HG03159 (cell line): ENCODE measurements around the gene NUP160.
"Not testable (repeated sequence)": the region's sequence is repeated elsewhere in the genome, so short reads cannot be mapped to it uniquely, and the experiment has no call there.

ENCODE experiments used
- ATAC-seq: cut with Tn5 transposase; IDR thresholded peaks from one replicate; pipeline ENCODE4 v1.9.1; 2021; ENCODE audit warnings: mild to moderate bottlenecking, moderate library complexity; ENCODE audit not compliant: unreplicated experiment

NUP160 gene

DNA sequence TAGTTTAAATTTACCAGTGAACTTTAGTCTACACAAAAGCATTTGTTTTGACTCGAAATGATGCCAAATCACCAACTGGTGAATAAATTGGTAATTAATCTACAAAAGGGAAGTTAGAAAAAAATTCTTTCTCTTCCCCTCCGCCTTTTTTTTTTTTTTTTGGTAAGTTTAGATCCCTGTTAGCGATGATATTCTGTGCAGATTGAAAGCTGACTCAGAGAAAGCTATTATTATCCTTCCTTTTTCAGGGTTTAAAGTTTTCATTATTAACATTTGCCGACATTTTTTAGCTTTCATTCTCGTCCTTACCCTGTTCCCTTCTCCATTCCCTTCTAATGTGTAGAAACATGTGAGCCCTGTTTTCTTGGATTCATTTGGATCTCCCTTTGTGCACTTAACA, 16.8 kb upstream of the NUP160 start:
- no peak for ATAC-seq

- ATAC-seq, result no peak
These were observed 15.8 kb upstream of the NUP160 start for GRCh38 chr11:47863898-47864430.

GRCh38 chr11:47863189-47863897, 15.2 kb upstream of the NUP160 start:
- peak; percentile 79 for ATAC-seq

GRCh38 chr11:47861728-47862127, 13.6 kb upstream of the NUP160 start:
- no peak for ATAC-seq

DNA sequence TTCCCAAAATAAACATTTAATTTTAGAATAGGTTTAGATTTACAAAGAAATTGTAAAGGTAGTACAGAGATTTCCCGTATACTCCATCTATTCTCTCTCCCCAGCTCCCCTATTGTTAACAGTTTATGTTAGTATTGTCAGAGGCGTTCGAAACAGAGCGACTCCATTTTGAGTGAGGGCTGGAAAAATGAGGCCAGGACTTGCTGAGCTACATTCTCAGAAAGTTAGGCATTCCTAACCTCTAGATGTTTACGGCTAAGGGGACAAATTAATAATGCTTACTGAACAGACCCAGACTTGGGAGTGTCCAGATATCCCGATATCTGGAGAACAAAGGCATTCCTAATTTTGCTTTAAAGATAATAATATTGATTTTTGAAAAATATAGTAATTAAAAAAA, 12.4 kb upstream of the NUP160 start:
- ATAC-seq, result no peak

- no peak for ATAC-seq
These were observed 9.9 kb upstream of the NUP160 start for GRCh38 chr11:47857892-47858543.

DNA sequence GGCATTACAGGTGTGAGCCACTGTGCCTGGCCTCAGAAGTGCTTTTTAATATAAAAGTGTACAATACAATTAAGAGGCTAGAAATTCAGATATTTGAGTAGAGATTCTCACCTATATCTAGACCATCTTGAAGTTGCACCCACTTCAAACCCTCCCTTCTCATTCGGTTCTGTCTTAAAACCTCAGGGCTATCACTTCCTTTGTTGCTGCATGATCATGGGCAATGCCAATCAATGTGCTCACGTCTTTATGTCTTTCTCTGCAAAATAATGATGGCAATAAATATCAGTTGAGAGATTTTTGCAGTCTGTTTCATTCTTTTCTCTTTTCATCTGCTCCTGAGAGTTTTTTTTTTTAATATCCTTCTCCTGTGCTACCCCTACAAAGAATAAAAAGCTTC, 9.3 kb upstream of the NUP160 start:
- no peak for ATAC-seq

- no peak for ATAC-seq
These were observed 8.0 kb upstream of the NUP160 start for GRCh38 chr11:47856186-47856585.

GRCh38 chr11:47854667-47855066, 6.5 kb upstream of the NUP160 start:
- ATAC-seq, result no peak

- ATAC-seq, result no peak
These were observed 3.9 kb upstream of the NUP160 start for GRCh38 chr11:47852053-47852452.

- no peak for ATAC-seq
These were observed 2.2 kb upstream of the NUP160 start for GRCh38 chr11:47850337-47850736.

- no peak for ATAC-seq
These were observed 578 bp upstream of the NUP160 start for GRCh38 chr11:47848700-47849155.

DNA sequence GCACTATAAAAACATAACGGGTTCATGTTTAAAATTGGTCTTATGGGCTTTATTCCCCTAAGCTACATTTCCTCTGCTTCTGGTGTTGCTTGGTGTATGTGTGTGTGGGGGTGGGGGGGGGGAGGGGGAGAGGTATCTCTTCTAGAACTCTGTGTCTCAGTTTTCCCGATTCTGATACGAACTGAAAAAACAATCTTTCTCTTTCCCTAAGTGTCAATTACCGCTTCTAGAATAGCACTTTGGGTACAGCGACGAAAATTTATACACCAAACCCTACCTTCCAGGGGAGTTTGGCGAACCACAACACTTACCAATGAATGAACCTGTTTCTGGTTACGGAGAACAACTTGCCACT, 636 bp downstream of the NUP160 start:
- no peak for ATAC-seq

- no peak for ATAC-seq
These were observed 1.2 kb downstream of the NUP160 start for GRCh38 chr11:47846998-47847397.

- no peak for ATAC-seq
These were observed 4.6 kb downstream of the NUP160 start for GRCh38 chr11:47843361-47844055.

GRCh38 chr11:47842749-47843148, 5.4 kb downstream of the NUP160 start:
- no peak for ATAC-seq

- ATAC-seq, result no peak
These were observed 10.2 kb downstream of the NUP160 start for GRCh38 chr11:47837929-47838328.

- ATAC-seq, result no peak
These were observed 10.9 kb downstream of the NUP160 start for GRCh38 chr11:47837292-47837691.

GRCh38 chr11:47830013-47830412, 18.1 kb downstream of the NUP160 start:
- not testable (repeated sequence) for ATAC-seq

GRCh38 chr11:47828284-47828683, 19.9 kb downstream of the NUP160 start:
- no peak for ATAC-seq

DNA sequence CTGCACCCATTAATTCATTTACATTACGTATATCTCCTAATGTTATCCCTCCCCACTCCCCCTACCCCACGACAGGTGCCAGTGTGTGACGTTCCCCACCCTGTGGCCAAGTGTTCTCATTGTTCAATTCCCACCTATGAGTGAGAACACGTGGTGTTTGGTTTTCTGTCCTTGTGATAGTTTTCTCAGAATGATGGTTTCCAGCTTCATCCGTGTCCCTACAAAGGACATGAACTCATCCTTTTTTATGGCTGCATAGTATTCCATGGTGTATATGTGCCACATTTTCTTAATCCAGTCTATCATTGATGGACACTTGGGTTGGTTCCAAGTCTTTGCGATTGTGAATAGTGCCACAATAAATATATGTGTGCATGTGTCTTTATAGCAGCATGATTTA, 25.5 kb downstream of the NUP160 start:
- not testable (repeated sequence) for ATAC-seq

DNA sequence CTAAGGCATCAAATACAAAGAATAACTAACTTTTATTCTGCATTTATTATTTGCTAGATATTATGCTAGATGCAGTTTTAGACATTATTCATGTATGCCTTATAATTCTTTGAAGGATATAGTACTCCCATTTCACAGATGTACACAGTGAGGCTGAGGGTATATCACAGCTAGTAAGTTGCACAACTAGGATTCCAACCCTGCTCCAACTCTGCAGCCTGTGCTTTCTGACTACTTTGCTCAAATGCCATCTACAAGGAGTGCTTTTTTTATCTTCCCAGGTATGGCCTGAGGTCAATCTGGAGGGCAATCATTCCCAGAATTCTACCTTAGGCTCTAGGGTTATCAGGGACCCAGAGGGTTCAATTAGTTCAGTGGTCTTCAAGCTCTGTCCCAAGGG, 28.4 kb downstream of the NUP160 start:
- no peak for ATAC-seq
